Measurements from ENCODE around the gene C1QTNF6.

The C1QTNF6 gene

DNA sequence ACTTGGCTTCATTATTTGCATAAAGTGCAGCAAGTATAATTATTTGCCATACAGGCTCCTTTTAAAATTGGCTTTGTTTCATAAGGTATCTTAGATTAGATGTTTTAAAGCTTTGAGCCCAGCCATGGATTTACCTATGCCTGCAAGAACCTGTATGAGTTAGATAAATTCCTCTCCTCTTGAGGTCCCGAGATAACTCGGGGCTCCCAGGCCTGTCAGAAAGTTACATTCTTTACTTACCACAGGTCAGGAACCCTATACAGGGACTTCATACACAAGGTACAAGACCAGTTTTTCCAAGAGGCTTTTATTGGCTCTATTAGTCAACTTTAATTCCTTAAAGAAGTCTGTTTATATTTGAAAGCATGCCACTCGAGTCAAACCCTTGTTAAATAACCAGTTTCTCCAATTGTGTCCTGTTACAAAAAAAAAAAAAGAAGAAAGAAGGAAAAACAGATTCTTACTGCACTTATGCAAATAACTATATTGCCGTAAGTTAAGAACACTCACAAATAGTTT is 2.3 kb upstream of the C1QTNF6 start:
- no peak for DNase-seq (ENCODE audit: low spot score)

DNA sequence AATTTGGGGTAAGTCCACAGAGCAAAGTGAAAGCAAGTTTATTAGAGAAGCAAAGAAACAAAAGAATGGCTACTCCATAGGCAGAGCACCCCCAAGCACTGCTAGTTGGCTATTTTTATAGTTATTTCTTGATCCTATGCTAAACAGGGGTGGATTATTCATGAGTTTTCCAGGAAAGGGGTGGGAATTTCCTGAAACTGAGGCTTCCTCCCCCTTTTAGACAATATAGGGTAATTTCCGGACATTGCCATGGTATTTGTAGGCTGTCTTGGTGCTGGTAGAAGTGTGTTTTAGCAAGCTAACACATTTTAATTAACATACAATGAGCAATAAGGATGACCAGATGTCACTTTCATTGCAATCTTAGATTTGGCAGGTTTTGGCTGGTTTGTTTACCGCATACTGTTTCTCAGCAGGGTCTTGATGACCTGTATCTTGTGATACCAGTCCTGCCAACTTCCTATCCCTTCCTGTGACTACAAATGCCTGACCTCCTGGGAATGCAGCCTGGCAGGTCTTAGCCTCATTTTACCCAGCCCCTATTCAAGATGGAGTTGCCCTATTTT is 937 bp upstream of the C1QTNF6 start:
- peak; percentile 51 for DNase-seq (ENCODE audit: low spot score)

DNA sequence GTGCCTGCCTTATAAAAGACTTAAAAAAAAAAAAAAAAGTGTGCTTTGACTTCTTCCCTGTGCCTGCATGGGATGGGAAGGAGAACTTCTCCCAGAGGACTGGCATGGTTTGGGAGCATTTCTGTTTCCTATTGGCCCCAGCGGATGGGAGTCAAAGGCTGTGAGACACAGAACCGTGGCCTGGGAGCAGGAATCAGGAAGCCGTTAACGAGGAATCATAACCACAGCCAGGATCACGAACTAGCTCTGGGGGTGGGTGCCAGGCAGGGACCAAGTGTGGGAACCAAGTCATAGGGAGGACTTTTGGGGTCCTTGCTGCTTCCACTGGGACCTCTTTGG is 526 bp downstream of the C1QTNF6 start:
- DNase-seq (ENCODE audit: low spot score): peak; percentile 78

DNA sequence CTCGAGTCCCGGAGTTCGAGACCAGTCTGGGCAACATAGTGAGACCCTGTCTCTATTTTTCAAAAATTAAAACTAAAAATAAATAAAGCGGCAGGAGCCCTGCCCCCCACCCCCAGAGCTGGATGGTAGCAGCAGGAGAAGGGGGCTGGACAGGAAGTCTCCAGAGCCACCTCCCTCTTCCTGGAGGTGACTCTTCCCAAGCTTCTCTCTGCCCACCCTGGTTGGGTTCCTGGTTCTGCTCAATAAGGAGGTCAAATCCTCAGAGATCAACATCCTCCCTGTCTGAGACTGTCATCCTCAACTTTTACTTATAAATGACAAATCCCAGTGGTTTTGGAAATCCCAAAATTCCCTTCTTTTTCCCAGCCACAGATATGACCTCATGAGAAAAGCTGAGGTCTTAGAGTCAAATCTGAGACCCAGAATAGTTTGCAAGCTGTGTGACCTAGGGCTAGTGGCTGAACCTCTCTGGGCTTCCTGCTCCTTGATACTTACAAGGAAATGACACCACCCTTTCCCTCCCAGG is 987 bp downstream of the C1QTNF6 start:
- DNase-seq (ENCODE audit: low spot score): peak; percentile 32

DNA sequence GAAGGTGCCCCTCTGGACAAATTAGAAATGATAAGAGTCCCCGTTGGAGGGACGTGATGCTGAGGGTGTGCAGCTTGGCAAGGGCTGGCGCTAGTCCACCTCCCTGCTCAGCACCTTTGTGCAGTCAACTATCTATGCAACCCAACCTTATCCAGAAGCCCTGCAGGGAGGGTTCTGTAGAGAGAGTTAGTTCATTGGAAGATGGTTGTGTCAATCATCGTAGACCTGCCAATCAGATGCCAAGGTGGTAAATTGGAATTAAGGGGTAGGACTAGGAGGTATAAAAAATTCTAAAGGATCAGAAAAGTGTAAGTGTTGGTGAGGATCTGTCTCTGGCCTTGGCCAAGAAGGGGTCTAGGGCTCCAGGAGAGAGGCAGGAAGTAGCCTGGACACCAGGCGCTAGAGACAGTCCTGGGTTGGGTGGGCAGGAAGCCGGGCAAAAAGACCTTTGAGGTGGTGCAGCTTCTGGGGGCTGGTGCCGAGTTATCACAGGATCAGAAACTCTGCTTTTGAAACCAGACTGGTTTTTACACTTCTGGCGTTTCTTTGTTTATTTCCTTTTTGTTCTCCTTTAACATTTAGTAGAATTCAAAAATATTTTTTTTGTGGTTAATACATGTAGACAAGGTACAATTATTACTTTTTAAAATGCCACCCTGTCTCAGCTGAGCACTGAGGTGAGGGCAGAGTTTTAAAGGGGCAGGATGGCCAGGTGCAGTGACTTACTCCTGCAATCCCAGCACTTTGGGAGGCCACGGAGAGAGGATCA is 1.6 kb downstream of the C1QTNF6 start:
- DNase-seq (ENCODE audit: low spot score): peak; percentile 78

DNA sequence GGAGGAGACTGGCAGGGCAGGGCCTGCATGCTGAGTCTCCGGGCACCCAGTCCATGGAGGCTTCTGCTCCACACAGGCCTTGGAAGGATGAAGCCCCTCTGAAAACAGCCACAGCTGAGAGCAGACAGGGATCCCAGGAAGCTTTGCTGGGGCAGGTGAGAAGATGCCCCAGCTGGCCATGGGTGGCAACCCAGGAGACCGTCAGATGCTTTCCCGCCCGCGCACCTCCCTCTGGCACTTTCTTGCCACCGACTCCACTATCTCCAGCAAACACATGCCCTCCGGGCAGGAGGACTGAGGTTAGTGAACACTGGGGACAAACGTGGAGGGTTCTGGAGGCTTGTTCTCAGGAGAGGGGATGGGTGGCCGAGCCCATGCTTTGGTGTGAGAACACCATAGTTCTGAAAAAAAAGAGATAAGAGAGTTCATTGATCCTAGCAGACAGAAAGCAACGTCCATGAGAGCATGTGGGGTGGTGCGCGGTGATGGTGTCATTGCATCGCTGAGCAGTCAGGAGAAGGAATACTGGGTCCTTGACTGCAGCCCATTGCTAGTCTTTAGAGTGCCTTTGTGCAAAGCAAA is 2.3 kb downstream of the C1QTNF6 start:
- no peak for DNase-seq (ENCODE audit: low spot score)

DNA sequence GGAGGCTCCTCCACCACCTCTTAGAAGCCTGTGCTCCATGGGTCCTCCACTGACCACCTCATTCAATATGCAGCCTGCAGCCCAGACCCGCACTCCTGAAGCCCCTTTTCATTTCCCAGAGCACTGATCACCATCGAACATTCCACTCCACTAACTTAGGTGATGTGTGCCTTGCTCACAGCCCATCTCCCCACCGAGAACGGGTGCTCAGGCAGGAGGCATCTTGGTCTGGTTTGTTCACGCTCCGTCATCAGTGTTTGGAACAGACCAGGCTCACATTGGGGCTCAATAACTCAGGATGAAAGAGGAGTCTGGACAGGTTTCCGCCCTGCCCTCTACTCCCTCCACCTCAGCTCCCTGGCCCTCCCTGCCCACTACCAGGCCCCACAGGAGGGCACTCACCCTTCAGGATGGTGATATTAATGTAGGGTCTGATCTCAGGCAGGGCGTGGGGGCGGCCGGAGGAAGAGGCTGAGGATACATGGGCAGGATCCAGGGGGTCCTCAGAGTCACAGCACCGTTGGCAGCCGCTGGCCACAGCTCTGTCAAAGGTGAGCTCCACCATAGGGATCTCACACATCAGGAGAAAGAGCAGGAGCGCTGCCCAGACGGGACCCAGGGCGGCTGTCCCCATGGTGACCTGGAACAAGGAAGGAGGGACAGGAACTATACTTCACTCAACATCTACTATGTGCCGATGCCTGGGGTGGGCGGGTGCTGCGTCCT is 3.1 kb downstream of the C1QTNF6 start:
- no peak for DNase-seq (ENCODE audit: low spot score)

DNA sequence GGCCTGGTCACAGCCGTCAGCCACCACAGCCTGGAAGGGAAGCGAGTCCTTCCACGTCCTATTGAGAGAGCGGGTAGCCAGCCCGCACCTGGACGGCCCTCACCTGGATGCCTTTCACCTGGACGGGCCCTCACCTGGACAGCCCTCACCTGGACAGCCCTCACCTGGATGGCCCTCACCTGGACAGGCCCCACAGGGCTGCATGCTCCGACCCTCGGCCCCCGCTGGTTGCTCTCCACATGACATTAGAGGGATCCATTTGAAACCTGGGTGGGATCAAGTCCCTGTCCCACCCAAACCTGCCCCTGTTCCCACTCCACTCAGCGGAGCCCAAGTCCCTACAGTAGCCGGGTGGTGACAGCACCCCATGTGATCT is 3.7 kb downstream of the C1QTNF6 start:
- DNase-seq (ENCODE audit: low spot score): no peak

DNA sequence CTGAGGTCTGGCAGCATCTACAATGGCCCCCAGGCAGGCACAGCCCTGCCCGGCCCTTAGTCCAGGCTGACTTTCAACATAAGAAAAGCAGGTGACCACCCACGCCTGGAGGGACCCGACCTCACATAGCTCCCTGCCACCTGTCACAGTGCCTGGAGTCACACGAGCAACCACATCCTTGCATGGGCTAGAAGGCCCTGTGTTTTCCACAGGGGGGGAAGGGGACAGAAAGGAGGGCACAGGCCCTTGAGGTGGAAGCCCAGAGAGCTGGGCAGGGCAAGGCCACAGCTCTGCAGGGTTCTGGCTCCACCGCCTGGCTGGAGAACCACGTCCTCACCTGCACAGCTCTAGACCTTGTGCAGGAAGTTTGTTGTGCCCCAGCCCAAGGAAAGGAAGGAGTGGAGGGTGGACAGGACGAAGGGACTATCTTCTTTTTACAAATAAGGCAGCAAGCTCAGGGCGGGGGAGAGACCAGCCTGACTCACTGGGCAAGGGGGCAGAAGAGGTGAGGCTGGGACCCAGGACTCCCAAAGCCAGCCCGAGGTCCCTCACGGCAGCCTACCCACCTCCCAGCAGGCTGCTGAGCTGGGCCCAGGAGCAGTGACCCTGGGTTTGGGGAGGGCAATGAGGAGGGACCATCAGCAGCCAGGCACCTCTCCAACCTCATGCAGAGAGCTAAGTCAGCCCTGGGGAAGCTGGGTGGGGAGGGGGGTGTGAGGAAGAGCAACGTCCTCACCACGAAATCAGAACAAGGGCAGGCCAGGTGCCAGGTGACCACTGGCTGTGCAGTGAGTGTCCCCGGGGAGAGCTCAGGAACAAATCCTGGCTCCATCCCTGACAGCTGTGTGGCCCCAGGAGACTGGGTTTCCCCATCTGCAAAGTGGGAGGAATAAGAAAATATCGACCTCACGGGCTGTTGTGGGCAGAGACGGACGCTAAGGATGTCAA is 4.3 kb downstream of the C1QTNF6 start:
- DNase-seq (ENCODE audit: low spot score): no peak

DNA sequence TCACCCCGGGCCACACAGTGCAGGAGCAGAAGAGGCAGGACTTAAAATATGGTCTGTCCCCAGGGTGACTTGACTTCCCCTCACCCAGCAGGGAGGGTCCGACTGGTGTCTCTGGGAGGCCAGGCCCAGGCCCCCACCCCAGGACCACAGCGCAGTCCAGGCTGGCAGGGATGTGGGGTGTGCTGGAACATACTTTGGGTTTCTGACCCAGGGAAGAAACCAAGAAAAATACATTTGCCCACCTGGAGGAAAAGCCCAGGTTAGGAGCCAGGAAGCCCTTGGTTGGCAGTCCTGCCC is 5.2 kb downstream of the C1QTNF6 start:
- no peak for DNase-seq (ENCODE audit: low spot score)

DNA sequence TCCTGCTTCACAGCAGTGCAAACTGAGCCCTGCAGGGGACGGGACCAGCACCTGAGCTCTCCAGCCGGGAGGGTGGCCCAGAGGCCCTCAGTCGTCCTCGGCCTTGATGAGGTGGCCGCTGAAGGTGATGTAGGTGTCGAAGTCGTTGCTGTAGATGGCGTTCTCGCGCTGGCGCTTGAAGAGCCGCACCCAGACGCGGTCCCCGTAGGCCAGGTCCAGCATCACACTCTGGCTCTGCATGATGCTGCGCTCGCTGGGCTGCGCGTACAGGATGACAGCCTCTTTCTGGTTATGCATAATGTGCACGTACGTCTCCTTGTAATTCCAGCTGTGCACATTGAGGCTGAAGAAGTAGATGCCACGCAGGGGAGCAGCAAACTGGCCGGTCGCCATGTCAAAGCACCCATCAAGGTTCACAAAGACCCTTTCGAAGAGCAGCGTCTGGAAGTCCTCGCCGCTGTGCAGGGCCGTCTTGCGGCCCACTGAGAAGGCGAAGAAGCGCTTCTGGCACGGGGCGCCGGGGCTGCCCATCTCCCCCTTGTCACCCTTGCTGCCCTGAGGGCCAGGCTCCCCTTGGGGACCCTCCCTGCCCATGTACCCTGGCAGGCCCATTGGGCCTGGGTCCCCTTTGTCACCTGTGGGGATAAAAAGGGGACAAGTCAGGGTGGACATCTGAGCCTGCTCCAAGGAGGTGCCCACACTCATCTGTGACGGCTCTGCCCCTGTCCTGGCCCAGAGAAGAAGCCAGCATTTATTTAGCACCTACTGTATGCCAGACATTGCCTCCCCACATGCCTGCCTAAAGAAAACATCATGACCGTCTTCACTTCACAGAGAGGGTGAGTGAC is 5.7 kb downstream of the C1QTNF6 start:
- DNase-seq (ENCODE audit: low spot score): no peak

DNA sequence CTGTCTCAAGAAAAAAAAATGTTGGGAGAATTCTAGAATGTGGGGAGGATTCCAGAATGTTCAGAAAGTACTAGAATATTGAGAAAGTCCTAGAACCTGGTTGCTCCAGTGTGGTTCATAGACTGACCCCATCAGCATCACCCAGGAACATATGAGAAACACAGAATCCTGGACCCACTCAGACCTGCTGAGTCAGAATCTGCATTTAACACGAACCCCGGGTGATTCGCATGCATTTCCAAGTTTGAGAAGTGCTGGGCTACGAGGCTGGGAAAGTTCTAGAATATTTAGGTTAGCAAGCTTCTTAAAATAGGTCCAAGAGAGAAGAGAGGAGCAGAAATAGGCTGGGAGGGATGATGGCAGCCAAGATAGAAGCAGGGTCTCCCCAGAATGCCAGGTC is 6.4 kb downstream of the C1QTNF6 start:
- DNase-seq (ENCODE audit: low spot score): no peak

DNA sequence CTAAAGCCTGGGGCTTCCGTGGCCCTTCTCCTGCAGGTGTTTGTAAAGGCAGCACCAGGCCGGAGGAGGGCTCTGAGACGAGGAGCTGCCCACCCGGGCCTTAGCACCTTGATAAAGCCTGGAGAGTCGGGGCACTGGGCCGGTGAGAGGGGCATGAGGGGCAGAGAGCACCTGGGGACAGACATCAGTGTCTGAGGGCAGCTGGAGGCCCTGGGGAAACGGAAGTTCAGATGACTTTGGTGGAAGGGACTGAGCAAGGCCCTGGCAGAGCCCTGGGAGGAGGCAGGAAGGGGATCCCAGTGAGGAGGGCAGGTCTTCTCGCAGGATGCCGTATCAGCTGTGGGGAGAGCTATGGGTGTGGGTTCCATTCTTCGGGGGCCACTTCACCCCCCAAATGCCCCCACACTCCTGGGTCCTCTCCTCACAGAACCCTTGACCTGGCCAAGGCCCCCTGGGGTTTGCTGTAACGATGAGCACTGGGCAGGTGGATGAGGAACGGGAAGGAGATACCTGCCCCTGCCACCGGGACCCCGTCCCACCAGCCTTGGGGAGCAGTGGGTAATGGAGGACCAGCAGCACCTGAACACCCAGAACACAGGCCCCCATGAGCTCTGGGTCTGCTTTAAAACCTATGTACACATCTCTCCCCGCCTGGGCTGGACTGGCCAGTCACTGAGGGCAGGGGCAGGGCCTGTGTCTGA is 7.4 kb downstream of the C1QTNF6 start:
- no peak for DNase-seq (ENCODE audit: low spot score)

DNA sequence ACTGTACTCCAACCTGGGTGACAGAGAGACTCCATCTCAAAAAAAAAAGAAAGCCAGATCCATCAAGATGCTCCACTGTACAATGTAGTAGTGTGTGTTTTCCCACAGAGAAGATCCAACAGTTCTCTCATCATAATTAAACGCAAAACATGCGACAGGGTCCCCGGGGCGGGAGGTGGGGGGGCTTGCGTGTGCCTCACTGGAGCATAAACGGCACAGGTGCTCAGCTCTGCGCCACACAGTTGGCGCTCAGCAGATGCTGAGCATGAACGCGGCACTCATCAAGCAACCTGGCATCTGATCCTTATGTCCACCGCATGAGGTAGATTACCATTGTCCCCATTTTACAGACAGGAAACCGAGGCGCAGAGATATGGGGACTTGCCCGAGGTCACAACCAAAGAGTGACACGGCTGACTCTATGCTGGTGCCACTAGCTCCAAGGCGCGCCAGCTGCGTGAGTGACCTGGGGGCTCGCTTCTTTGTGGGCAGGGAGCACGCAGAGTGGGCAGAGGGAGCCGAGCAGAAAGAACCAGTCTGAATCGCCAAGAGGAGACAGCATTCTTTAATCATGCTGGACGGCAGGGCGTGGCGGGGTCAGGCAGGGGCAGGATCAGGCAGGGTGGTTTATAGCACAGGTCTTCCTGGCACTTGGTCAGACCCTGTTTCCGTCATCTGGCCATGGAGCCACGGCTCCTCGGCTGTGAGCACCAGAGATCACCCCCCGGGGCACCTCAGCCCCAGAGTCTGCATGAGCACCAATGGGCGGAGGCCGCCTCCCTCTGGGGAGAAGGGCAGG is 8.2 kb downstream of the C1QTNF6 start:
- DNase-seq (ENCODE audit: low spot score): no peak

DNA sequence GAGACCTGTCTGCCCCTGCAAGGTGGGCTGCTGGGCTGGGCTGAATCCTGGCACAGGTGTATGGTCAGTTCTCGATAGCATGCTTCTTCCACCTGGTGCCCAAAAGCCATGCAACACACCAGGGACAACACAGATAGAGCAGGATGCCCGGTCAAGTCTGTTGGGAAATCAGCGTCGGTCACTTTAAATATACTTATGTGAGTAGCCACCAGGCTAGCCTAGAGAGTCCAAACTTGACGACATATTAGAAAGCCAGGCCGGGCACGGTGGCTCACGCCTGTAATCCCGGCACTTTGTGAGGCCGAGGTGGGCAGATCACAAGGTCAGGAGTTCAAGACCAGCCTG is 8.9 kb downstream of the C1QTNF6 start:
- no peak for DNase-seq (ENCODE audit: low spot score)

DNA sequence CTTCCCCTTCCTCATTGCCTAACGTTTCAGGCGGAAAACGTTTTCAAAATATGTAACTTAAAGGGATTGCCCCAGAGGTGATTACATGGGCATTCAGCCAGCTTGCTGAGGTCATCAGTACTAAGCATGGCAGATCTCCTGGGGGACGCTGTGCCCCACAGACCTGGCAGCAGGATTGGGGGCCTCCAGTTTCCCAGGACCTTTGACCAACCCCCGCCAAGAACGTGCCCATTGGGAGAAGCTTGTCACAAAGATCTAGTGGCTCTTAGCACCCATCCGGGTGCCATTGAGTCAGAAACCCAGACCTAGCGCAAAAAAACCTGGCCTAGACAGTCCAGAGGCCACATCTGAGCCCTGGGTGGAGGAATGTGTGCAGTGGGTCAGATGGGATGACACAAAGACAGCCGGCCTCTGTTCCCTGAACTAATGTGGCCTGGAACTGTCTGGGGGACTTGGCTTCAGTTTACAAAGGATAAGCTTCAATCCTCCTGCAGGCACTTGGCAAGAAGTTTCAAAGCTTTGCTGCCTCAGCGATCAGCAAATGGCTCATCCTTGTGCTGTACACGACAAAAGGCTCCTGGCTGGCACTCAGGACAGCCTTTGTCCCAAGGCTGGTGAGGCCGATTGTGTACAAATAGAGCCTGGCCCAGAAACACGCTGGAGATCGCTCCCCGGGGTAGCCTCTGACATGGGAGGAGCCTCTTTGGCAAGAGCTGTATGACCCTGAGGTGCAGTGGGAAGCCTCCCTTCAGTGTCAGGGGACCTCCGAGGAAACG is 9.5 kb downstream of the C1QTNF6 start:
- DNase-seq (ENCODE audit: low spot score): peak; percentile 41

DNA sequence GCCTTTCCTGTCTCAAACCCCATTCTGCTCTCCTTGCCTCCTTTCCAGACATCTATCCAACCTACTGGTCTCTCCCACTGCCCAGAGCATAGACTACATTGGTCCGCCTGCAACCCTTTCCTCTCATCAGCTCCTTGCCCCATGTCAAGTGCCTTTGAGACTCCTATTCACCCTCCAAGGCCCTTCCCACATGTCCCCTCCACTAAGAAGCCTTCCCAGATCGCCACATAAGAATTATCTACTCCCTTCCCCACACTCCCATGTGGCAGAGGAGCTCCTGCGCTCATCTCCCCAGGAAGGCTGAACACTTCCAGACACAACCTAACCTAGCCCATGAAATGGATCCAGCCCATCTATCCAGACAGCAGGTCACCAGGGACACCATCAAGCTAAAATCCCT is 10.3 kb downstream of the C1QTNF6 start:
- DNase-seq (ENCODE audit: low spot score): no peak

DNA sequence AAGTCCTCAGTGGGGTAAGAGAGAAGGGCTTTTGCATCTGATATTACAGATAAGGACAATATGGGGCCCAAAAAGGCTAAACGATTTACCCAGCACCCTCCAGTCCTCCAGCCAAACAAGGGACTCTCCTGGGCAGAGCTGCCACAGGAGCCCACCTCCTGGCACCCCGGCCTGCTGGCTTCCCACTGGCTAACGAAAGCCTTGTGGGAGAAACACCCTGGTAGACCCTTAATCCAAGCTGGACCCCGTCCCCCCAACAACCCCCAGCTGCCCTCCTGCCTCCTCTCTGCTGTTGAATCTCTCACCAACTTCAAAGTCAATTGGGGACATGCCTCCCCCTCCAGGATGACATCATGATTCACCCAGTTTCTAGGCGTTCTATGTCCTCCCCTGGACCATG is 10.8 kb downstream of the C1QTNF6 start:
- no peak for DNase-seq (ENCODE audit: low spot score)
